ENCODE measurements around the gene PSMF1. TPM values are rescaled to one million over a fixed set of nuclear protein-coding genes. Genes with fewer than 3 reads are reported as not detected.

PSMF1 gene
- total and polyA plus RNA-seq, 9 of the 15 experiments (the other 6 are each of a cell fraction or from before 2014, with no cell fraction given): 8.5 to 192 (median 33.2) TPM

GRCh38 chr20:1198751-1199150 lies 80.3 kb downstream of the PSMF1 start:
- intact Hi-C loops (cut with micrococcal nuclease) (no loop called here), in situ Hi-C loops (cut with MboI) (loop anchor here (10.0 kb wide), 1 partner anchor 384 kb away; no protein-coding TSS in a partner anchor)
- ChIA-PET POLR2A (interaction anchor here (1.3 kb wide), 1 partner anchor 11 kb away, joined by 3 read pairs; no protein-coding TSS in a partner anchor), CTCF (ENCODE audit: low intra/inter-chr PET ratio) (no interaction called here)
- H3K9ac ChIP-seq (ENCODE audit: insufficient read depth in 1 of 2, low read depth in 2 of 2, low read length in 2 of 2): no peak overlapping the region
- no peaks in the 10 kb centered on the region for H3K9me3 ChIP-seq (replicated peaks; ENCODE audit: control insufficient read depth, insufficient read depth, low read depth, low read length)
- no peaks in the 10 kb centered on the region for H3K9me1 ChIP-seq (ENCODE audit: control insufficient read depth, insufficient read depth, low read length)
- FAIRE-seq (no peak), DNase-seq (ENCODE audit: extremely low read depth in 1 of 4, low spot score in 3 of 4) (no peak), ATAC-seq (no peak)
- 0 out of 2 replicates have a peak overlapping the region, but pooled peaks have one; percentile 32 for H2AFZ ChIP-seq (ENCODE audit: low read depth, low read length)
- H3K4me1 ChIP-seq (replicated peaks in 1 of 2; ENCODE audit: control insufficient read depth in 2 of 2, insufficient read depth in 2 of 2, low read length in 2 of 2): peaks cover 0 to 4% of the 10 kb centered on the region in 2 experiments; a peak in 1 of 5 replicates
- BruUV-seq (replicated peaks): no TSS peak
- H3K27ac ChIP-seq (ENCODE audit: extremely low read depth, low read depth, low read length): no peak overlapping the region
- no peaks in the 10 kb centered on the region for H3K27me3 ChIP-seq (ENCODE audit: control insufficient read depth in 2 of 2, insufficient read depth in 2 of 2, low read length in 2 of 2)
- 100% methylated on average over 1 of the region's 5 CpGs for WGBS (ENCODE audit: insufficient coverage, low coverage, missing lambda C conversion rate)
- H4K20me1 ChIP-seq (replicated peaks; ENCODE audit: control insufficient read depth, insufficient read depth, low read length): no peaks in the 10 kb centered on the region
- H3K4me3 ChIP-seq: no peak overlapping the region
- no peaks in the 10 kb centered on the region for H3K79me2 ChIP-seq (ENCODE audit: control insufficient read depth, insufficient read depth, low read length)
- H3K36me3 ChIP-seq (ENCODE audit: control insufficient read depth, insufficient read depth, low read length): no peaks in the 10 kb centered on the region
- H3K4me2 ChIP-seq (ENCODE audit: insufficient read depth, low read length): no peak overlapping the region
- TF ChIP-seq EP400 (IDR thresholded peaks at IDR 0.05) (no peak), TRIM24 (IDR thresholded peaks at IDR 0.05) (no peak), KLF13 (tag; IDR thresholded peaks at IDR 0.05; ENCODE audit: borderline replicate concordance, low read depth) (no peak), HCFC1 (IDR thresholded peaks at IDR 0.05; ENCODE audit: low read depth, low read length) (no peak), CXXC5 (CRISPR knock-in tag; IDR thresholded peaks at IDR 0.05) (no peak), ARID1B (IDR thresholded peaks at IDR 0.05) (no peak), ATF6 (CRISPR knock-in tag; IDR thresholded peaks at IDR 0.05) (no peak), MAZ (CRISPR knock-in tag; conservative IDR thresholded peaks at IDR 0.05 in 1 of 2, IDR thresholded peaks at IDR 0.05 in 1 of 2) (no peak), PML (IDR thresholded peaks at IDR 0.05; ENCODE audit: low read length) (no peak), SNIP1 (IDR thresholded peaks at IDR 0.05; ENCODE audit: low read depth) (no peak), ZNF589 (CRISPR knock-in tag; IDR thresholded peaks at IDR 0.05; ENCODE audit: low read depth) (no peak), SMARCC2 (IDR thresholded peaks at IDR 0.05; ENCODE audit: low read depth) (no peak), NFATC3 (IDR thresholded peaks at IDR 0.05) (no peak), HMGXB4 (CRISPR knock-in tag; IDR thresholded peaks at IDR 0.05) (no peak), BACH1 (tag; IDR thresholded peaks at IDR 0.05) (no peak)
